SK-N-SH (cell line): ENCODE measurements around the gene LINGO3.

Experiments used
- EP300 ChIP-seq, 2 experiments: IDR thresholded peaks; 2 replicates each; pipeline versions ENCODE4 v1.4.0 to v1.6.1; 2012; ENCODE audit warnings: borderline replicate concordance in 1 of 2, low read depth in 1 of 2, low read length in 1 of 2
- EZH2phosphoT487 ChIP-seq: fragments of 200-600 bp; sonication (generic); IDR thresholded peaks from 2 replicates; pipeline ENCODE4 v1.6.1; 2017; ENCODE audit warnings: low read depth, mixed run types, mild to moderate bottlenecking, antibody characterized with exemption, moderate library complexity, borderline replicate concordance
- FOXM1 ChIP-seq: IDR thresholded peaks from 2 replicates; pipeline ENCODE4 v1.4.0; 2012; ENCODE audit warnings: low read depth, mild to moderate bottlenecking
- GABPA ChIP-seq: IDR thresholded peaks from 2 replicates; pipeline ENCODE4 v1.4.0; 2012; ENCODE audit warnings: low read depth, mild to moderate bottlenecking
- JUND ChIP-seq: IDR thresholded peaks from 2 replicates; pipeline ENCODE4 v1.4.0; 2012
- POLR2AphosphoS5 ChIP-seq: IDR thresholded peaks from 2 replicates; pipeline ENCODE4 v1.6.1; 2012; ENCODE audit warnings: low read depth, low read length
- RAD21 ChIP-seq: IDR thresholded peaks from 2 replicates; pipeline ENCODE4 v1.6.1; 2012; ENCODE audit warnings: mild to moderate bottlenecking, low read length
- RCOR1 ChIP-seq: fragments of 150-350 bp; IDR thresholded peaks from 2 replicates; pipeline ENCODE4 v1.6.1; 2017; ENCODE audit warnings: antibody characterized with exemption, low read length
- SIN3A ChIP-seq: IDR thresholded peaks from 2 replicates; pipeline ENCODE4 v1.6.1; 2012; ENCODE audit warnings: low read depth, mild to moderate bottlenecking, low read length, moderate library complexity, borderline replicate concordance
- YY1 ChIP-seq: IDR thresholded peaks from 2 replicates; pipeline ENCODE4 v1.4.0; 2012; ENCODE audit warnings: low read depth, mild to moderate bottlenecking
- TF ChIP-seq, protein P1 (sequence below): IDR thresholded peaks from 2 replicates; pipeline ENCODE4; 2012
- TF ChIP-seq, protein P2 (sequence below): IDR thresholded peaks from 2 replicates; pipeline ENCODE4 v1.6.1; 2012; ENCODE audit warnings: mild to moderate bottlenecking, low read depth, low read length, moderate library complexity
- TF ChIP-seq, protein P3 (sequence below): fragments of 200-600 bp; sonication (generic); IDR thresholded peaks from 2 replicates; pipeline ENCODE4 v1.6.1; 2017; ENCODE audit warnings: antibody characterized with exemption, mild to moderate bottlenecking, moderate library complexity
- TF ChIP-seq, protein P4 (sequence below): IDR thresholded peaks from 2 replicates; pipeline ENCODE4 v1.4.0; 2012; ENCODE audit warnings: low read depth

DNA sequence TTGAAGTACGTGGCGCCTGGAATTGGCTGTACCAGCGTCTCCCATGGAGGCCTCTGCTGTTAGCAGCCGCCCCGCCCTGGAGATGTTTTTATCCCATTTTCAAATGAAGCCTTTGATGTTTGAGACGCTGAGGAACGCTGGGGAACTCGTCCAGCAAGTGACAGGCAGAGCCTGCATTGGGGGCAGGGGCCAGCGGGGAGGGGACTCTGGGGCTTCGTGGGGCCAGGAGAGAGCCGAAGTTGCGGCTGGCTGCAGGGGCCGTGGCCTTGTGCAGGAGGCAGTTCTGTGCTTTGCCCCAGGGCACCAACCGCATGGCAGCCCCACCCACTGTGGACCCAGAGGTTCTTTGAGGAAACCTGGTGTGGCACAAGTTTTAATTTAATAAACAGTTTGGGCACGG is 34.0 kb upstream of the LINGO3 start:
- TF ChIP-seq RCOR1 (no peak), EP300 (IDR thresholded peaks at IDR 0.05; ENCODE audit: borderline replicate concordance in 1 of 2, low read depth in 1 of 2, low read length in 1 of 2) (no peak), FOXM1 (no peak), JUND (no peak), EZH2phosphoT487 (no peak), YY1 (no peak), RAD21 (no peak), GABPA (no peak), SIN3A (no peak), POLR2AphosphoS5 (no peak)
- TF ChIP-seq, protein P1, sequence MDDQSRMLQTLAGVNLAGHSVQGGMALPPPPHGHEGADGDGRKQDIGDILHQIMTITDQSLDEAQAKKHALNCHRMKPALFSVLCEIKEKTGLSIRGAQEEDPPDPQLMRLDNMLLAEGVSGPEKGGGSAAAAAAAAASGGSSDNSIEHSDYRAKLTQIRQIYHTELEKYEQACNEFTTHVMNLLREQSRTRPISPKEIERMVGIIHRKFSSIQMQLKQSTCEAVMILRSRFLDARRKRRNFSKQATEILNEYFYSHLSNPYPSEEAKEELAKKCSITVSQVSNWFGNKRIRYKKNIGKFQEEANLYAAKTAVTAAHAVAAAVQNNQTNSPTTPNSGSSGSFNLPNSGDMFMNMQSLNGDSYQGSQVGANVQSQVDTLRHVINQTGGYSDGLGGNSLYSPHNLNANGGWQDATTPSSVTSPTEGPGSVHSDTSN, result no peak
- TF ChIP-seq, protein P2, sequence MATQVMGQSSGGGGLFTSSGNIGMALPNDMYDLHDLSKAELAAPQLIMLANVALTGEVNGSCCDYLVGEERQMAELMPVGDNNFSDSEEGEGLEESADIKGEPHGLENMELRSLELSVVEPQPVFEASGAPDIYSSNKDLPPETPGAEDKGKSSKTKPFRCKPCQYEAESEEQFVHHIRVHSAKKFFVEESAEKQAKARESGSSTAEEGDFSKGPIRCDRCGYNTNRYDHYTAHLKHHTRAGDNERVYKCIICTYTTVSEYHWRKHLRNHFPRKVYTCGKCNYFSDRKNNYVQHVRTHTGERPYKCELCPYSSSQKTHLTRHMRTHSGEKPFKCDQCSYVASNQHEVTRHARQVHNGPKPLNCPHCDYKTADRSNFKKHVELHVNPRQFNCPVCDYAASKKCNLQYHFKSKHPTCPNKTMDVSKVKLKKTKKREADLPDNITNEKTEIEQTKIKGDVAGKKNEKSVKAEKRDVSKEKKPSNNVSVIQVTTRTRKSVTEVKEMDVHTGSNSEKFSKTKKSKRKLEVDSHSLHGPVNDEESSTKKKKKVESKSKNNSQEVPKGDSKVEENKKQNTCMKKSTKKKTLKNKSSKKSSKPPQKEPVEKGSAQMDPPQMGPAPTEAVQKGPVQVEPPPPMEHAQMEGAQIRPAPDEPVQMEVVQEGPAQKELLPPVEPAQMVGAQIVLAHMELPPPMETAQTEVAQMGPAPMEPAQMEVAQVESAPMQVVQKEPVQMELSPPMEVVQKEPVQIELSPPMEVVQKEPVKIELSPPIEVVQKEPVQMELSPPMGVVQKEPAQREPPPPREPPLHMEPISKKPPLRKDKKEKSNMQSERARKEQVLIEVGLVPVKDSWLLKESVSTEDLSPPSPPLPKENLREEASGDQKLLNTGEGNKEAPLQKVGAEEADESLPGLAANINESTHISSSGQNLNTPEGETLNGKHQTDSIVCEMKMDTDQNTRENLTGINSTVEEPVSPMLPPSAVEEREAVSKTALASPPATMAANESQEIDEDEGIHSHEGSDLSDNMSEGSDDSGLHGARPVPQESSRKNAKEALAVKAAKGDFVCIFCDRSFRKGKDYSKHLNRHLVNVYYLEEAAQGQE, result no peak
- TF ChIP-seq, protein P3, sequence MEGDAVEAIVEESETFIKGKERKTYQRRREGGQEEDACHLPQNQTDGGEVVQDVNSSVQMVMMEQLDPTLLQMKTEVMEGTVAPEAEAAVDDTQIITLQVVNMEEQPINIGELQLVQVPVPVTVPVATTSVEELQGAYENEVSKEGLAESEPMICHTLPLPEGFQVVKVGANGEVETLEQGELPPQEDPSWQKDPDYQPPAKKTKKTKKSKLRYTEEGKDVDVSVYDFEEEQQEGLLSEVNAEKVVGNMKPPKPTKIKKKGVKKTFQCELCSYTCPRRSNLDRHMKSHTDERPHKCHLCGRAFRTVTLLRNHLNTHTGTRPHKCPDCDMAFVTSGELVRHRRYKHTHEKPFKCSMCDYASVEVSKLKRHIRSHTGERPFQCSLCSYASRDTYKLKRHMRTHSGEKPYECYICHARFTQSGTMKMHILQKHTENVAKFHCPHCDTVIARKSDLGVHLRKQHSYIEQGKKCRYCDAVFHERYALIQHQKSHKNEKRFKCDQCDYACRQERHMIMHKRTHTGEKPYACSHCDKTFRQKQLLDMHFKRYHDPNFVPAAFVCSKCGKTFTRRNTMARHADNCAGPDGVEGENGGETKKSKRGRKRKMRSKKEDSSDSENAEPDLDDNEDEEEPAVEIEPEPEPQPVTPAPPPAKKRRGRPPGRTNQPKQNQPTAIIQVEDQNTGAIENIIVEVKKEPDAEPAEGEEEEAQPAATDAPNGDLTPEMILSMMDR, result no peak
- TF ChIP-seq, protein P4, sequence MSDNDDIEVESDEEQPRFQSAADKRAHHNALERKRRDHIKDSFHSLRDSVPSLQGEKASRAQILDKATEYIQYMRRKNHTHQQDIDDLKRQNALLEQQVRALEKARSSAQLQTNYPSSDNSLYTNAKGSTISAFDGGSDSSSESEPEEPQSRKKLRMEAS, result no peak
